Dendritic cell treated with granulocyte-macrophage colony-stimulating factor and Interleukin-4, amounts not matched to agents 40 ng/mL and 50 ng/mL, for 4 days (primary cell): Measurements from ENCODE around the gene ABCA12.

Experiments used
- H3K27ac Mint-ChIP-seq: one replicate; pipeline ENCODE4 v1.8.0; 2022; ENCODE audit warnings: mild to moderate bottlenecking, mixed read lengths
- H3K27me3 Mint-ChIP-seq: one replicate; pipeline ENCODE4 v1.8.0; 2022; ENCODE audit warnings: mild to moderate bottlenecking, mixed read lengths
- H3K36me3 Mint-ChIP-seq: one replicate; pipeline ENCODE4 v1.8.0; 2022; ENCODE audit warnings: low read depth, mixed read lengths
- H3K4me1 Mint-ChIP-seq: one replicate; pipeline ENCODE4 v1.8.0; 2022; ENCODE audit warnings: low read depth, mixed read lengths
- H3K4me3 Mint-ChIP-seq: one replicate; pipeline ENCODE4 v1.8.0; 2022; ENCODE audit warnings: mild to moderate bottlenecking, moderate library complexity, mixed read lengths
- H3K9me3 Mint-ChIP-seq: one replicate; pipeline ENCODE4 v1.8.0; 2022; ENCODE audit warnings: mixed read lengths
- intact Hi-C: fragments of 100-400 bp; cut with micrococcal nuclease; formaldehyde crosslinking; loops from one replicate; pipeline ENCODE4 v1.15.0; 2022

ABCA12 gene

DNA sequence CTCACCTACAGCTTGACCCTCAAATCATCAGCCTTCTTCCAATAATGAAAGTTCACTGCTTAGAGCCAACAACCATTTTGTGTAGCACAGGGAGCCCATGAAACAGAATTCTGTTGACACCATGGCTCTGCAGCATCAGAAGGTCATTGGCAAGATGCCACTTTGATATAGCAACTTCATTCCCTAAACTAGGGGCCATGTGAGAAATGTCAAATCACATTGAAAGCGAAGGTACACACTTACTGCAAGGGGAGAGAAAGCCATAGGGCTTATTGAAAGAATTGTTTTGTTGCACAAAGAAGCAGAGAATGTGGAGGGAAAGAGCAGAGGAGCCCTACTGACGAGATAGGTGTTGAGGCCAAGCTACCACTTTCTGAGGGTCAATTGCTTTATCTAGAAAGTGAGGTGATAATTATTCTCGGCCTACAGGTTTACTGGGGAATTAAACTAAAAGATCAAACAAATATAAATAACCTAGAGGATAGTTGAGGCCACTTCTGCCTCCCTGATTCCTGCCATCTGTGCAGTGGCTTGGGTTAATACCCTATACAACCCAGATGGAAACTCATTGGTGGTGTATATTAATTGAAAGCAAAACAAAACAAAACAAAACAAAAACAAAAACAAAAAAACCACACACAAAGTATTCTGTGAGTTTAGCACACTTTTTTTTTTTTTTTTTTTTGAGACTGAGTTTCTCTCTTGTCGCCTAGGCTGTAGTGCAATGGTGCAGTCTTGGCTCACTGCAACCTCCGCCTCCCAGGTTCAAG is 5.9 kb upstream of the ABCA12 start:
- H3K27me3 Mint-ChIP-seq = no peaks in the 10 kb centered on the region
- no peak overlapping the region for H3K4me3 Mint-ChIP-seq
- H3K4me1 Mint-ChIP-seq = no peaks in the 10 kb centered on the region
- intact Hi-C loops = no loop called here
- peaks cover 8% of the 10 kb centered on the region for H3K9me3 Mint-ChIP-seq
- H3K27ac Mint-ChIP-seq = no peak overlapping the region
- no peaks in the 10 kb centered on the region for H3K36me3 Mint-ChIP-seq

DNA sequence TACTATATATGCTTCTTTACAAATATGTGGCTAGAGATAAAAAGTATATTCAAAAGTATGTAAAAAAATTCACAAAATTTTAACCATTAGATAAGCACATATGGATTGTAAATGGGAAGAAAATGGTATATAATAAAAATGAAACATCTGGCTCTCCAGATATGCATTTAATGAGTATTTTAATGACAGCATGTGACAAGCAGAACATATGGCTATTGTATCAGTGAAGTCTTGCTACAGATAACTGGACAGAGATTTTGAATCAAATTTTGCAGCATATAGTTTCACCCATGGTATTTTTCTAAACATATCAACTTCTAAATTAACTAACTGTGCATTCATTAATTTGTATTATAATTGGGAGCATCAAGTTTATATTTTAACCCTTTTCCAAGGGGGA is 5.0 kb upstream of the ABCA12 start:
- Mint-ChIP-seq H3K36me3 (no peaks in the 10 kb centered on the region), H3K9me3 (peaks cover 8% of the 10 kb centered on the region), H3K4me3 (no peak overlapping the region), H3K27me3 (no peaks in the 10 kb centered on the region), H3K4me1 (no peaks in the 10 kb centered on the region), H3K27ac (no peak overlapping the region)
- intact Hi-C loops = no loop called here

DNA sequence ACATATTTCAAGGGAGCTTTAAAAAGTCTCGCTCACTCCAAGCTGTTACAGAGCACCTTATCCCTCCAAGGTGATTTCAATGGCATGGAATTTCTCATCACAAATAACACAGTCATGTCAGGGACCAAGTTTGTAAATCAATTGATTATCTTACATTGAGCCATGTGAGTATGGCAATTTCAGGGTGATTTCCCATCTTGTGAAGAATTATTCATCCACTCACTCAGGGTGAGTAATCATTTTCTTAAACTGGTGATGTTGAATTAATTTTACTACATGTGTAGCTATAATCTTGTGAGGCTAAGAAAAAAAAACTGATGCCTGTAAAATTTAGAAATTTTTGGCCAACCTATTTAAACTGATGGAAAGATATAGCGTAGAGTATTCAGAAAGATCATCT is 3.3 kb upstream of the ABCA12 start:
- intact Hi-C loops = no loop called here
- peaks cover 8% of the 10 kb centered on the region for H3K9me3 Mint-ChIP-seq
- no peak overlapping the region for H3K4me3 Mint-ChIP-seq
- no peaks in the 10 kb centered on the region for H3K36me3 Mint-ChIP-seq
- H3K27ac Mint-ChIP-seq = no peak overlapping the region
- no peaks in the 10 kb centered on the region for H3K27me3 Mint-ChIP-seq
- no peaks in the 10 kb centered on the region for H3K4me1 Mint-ChIP-seq

DNA sequence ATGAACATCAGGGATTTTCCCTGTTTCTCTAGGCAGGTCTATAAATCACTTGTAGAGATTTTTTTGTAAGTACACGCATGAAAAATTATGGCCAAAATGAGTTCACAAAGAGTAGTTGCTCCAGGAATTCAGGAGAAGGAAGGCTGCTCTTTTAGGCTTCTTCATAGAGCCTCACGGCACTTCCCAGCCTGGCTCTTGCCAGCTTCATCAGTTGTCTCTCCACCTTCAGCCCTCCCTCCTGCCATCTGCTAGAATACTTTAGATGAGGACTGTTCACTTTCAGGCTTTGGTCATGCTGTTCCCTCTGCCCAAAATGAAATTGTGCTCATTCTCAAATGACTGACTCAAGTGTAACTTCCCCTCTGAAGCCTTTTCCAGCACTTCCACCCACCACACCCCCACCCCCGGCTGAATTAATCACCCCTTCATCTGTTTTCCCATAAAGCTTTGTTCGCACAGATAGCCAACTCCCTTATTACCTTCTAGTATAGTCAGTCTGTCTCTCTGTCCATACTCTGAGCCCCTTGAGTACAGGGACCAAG is 1.8 kb upstream of the ABCA12 start:
- Mint-ChIP-seq H3K27ac (no peak overlapping the region), H3K9me3 (peaks cover 6% of the 10 kb centered on the region), H3K27me3 (no peaks in the 10 kb centered on the region), H3K4me3 (no peak overlapping the region), H3K36me3 (no peaks in the 10 kb centered on the region), H3K4me1 (no peaks in the 10 kb centered on the region)
- intact Hi-C loops = no loop called here

DNA sequence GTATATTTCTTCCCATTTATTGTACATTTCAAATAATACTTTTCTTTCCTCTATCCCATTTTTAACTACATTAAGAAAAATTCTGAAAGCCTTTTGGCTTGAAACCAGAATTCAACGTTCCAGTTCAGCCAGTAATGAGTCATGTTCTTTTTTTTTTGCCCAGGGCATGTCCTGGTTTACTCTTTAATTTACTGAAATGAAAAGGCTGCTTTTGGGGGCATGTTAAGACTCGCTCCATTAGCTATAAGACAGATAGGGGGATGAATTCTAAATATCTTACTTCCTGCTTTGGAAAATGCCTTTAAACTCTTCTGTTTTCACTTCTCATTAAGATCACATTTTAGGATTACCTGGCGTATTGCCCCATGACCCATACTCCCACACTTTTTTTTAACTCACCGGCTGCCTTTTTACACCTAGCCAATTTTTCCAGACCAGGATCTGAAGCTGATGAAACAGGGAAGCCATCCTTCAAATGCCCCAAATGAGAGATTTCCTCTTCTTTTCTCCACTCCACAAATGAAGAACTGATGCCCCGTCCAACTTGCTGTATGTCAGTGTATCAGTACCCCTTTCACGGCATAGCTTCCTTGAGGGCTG is 585 bp downstream of the ABCA12 start:
- Mint-ChIP-seq H3K9me3 (no peaks in the 10 kb centered on the region), H3K4me3 (no peak overlapping the region), H3K27ac (no peak overlapping the region), H3K36me3 (no peaks in the 10 kb centered on the region), H3K27me3 (no peaks in the 10 kb centered on the region), H3K4me1 (no peaks in the 10 kb centered on the region)
- intact Hi-C loops = no loop called here

DNA sequence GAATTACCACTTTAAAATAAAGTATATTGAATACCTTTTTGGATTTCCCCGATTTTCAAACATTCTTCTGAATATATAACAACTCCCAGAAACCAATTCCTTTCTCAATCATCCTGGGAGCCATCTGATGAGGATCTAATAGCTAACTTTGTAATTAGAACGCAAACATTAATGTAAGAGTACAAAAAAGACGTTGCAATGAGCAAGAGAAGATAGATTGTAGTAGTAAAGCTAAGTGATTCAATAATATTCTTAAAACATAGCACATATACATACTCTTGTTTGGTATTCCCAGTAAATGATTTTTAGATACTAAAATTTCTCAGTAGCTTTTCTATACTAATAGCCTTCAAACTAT is 1.1 kb downstream of the ABCA12 start:
- intact Hi-C loops = no loop called here
- no peak overlapping the region for H3K27ac Mint-ChIP-seq
- H3K4me3 Mint-ChIP-seq = no peak overlapping the region
- no peaks in the 10 kb centered on the region for H3K9me3 Mint-ChIP-seq
- no peaks in the 10 kb centered on the region for H3K4me1 Mint-ChIP-seq
- no peaks in the 10 kb centered on the region for H3K27me3 Mint-ChIP-seq
- no peaks in the 10 kb centered on the region for H3K36me3 Mint-ChIP-seq

DNA sequence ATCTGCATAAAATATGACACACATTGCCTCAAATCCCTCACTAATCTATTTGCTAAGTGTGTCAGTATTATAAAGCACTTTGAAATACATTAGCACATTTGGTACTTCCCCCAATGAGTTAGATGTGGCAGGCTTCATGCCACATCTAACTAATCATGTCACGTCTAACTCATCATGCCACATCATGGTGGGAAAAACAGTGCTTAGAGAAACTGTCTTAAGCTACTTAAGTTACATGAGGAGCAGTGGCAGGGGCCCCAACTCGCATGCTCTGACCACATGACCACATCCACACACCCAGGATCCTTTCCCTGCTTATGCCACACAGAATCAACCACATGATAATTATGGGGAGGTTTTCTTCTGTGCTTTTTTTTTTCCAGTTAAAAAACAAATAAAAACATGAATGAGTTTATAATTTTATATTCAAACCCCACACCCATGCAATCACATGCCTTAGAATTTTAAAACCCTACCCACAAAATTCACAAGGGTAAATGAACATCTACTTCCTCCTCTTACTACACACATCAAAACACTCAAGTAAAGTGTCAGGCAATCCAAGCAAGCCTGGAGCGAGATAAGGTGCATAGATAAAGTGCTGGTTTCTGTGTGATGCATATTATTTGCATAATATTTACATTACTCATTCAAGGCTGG is 1.6 kb downstream of the ABCA12 start:
- Mint-ChIP-seq H3K9me3 (no peaks in the 10 kb centered on the region), H3K4me1 (no peaks in the 10 kb centered on the region), H3K4me3 (no peak overlapping the region), H3K36me3 (no peaks in the 10 kb centered on the region), H3K27ac (no peak overlapping the region), H3K27me3 (no peaks in the 10 kb centered on the region)
- intact Hi-C loops = no loop called here

DNA sequence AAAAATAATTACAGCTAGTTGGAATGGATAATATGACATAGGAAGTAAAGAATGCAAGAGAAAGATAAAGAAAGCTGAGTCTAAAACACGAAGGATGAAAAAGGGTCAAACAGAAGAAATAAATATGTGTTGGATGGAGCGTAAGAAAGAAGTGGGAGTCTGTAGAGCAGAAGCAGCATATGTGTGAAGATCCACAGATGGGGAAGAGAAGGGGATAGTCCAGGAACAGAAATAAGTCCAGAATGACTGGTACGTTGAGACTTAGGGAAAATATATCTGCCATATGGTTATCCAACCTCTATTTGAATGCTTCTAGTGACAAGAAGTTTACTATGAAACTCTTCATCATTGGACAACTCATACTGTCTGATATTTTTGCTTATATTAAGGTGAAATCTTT is 18.0 kb downstream of the ABCA12 start:
- Mint-ChIP-seq H3K27me3 (no peaks in the 10 kb centered on the region), H3K27ac (no peak overlapping the region), H3K9me3 (peaks cover 25% of the 10 kb centered on the region), H3K36me3 (no peaks in the 10 kb centered on the region), H3K4me1 (no peaks in the 10 kb centered on the region), H3K4me3 (no peak overlapping the region)
- intact Hi-C loops = no loop called here

DNA sequence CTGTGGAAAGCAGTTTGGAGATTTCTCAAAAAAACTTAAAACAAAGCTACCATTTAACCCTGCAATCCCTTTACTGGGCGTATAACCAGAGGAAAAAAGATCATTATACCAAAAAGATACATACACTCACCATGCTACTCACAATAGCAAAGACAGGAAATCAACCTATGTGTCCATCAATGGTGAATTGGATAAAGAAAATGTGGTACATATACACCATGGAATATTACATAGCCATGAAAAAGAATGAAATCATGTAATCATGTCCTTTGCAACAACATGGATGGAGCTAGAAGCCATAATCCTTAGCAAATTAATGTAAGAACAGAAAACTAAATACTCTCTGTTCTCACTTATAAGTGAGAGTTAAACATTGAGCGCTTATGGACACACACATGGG is 18.6 kb downstream of the ABCA12 start:
- intact Hi-C loops = no loop called here
- Mint-ChIP-seq H3K27me3 (no peaks in the 10 kb centered on the region), H3K27ac (no peak overlapping the region), H3K4me1 (no peaks in the 10 kb centered on the region), H3K4me3 (no peak overlapping the region), H3K9me3 (peaks cover 24% of the 10 kb centered on the region), H3K36me3 (no peaks in the 10 kb centered on the region)

DNA sequence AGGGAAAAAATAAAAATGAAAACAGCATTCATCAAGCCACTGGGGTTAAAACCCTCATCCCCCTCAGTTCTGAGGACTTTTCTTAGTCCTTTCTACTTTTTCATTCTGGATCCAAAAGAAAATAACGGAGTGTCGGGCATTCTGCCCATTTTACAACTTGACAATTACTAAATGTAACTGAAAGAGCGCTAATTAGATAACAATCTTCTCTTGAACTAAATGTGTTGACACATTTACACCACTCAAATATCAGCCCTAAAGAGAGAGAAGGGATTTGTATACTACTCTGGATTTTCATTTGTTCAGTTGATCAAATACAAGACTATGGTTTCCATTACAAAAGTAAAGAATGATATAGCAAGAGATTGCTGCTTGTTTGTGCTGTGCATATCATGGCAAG is 27.5 kb downstream of the ABCA12 start:
- Mint-ChIP-seq H3K9me3 (no peaks in the 10 kb centered on the region), H3K36me3 (no peaks in the 10 kb centered on the region), H3K27ac (no peak overlapping the region), H3K4me3 (no peak overlapping the region), H3K27me3 (no peaks in the 10 kb centered on the region), H3K4me1 (no peaks in the 10 kb centered on the region)
- intact Hi-C loops = no loop called here

DNA sequence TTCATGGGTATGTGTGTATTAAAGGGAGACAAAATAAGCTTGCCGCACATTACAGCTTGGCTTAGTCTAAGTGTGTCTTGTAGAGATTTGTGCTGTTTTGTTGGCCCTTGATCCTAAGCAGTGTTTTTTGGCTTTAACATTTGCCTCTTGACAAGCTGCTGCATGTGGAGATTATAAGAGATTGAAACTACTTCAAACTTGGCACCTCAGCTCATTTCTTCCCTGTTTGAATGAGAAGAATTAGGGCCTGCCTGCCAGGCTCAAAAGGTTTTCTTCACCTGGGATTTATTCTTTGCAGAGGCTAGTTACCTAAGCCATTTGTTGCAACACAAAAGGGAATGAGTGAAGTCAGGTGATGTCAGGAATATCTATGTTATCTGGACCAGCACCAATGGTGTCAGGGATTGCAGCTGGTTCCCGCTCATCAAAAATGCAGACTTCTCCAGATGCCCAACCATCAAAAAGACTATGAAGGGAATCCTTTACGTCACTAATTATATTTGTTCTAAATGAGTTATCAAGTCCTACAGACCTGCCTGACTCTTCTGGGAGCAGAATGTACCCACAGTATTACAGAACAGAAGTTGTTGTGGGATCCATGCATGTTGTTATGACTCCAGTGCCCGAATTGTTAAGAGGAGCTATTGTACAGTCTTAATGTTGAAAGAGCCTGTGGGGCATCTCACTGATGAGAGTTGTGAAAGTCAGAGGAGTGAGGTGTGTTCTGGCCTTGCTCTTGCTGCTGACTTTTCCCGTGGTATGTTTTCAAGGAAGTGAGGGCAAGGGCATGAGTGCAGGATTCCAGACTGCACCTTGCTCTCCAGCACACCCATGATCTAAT is 31.0 kb downstream of the ABCA12 start:
- Mint-ChIP-seq H3K4me1 (no peaks in the 10 kb centered on the region), H3K27ac (no peak overlapping the region), H3K9me3 (no peaks in the 10 kb centered on the region), H3K36me3 (no peaks in the 10 kb centered on the region), H3K4me3 (no peak overlapping the region), H3K27me3 (no peaks in the 10 kb centered on the region)
- intact Hi-C loops = no loop called here

DNA sequence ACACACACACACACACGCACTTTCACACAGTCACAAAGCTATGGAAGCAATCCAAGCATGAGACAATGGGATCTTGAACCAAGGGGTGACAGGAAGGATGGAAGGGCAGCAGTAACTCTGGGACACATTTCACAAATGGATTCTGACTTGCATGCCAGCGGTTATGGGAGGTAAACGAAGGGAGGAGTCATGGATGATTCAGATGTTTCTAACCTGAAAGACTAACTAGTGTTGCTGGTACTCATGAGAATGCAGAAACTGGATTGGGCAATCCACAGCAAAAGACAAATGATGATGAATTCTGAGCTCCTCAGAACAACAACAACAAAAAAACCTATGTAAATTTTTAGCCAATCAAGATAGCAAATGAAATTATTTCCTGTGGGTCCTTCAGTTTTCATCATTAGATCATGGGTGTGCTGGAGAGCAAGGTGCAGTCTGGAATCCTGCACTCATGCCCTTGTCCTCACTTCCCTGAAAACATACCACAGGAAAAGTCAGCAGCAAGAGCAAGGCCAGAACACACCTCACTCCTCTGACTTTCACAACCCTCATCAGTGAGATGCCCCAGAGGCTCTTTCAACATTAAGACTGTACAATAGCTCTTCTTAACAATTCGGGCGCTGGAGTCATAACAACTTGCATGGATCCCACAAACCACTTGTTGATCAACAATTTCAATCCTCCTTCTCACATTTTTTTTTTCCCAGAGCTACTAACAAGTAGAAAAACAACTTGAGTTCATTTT is 32.6 kb downstream of the ABCA12 start:
- Mint-ChIP-seq H3K36me3 (no peaks in the 10 kb centered on the region), H3K27ac (no peak overlapping the region), H3K4me3 (no peak overlapping the region), H3K9me3 (no peaks in the 10 kb centered on the region), H3K27me3 (no peaks in the 10 kb centered on the region), H3K4me1 (no peaks in the 10 kb centered on the region)
- intact Hi-C loops = no loop called here

DNA sequence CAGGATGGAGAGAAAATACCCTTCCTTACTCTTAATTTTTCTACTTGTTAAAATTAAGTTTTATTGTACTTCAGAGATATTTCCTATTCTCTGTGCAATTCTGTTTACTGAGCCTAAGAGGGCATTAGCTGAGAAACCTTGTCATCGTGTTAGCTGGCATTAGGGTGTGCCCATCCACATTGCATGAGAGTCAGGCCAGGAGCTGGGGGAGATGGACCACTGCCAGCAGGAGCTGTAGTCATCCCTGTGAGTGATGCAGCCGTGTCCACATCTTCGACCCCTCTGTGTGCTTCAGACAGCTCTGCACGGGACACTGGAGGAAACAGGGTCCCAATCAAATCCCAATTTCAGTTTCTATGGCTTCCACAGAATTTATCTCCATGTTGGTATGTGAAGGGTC is 34.2 kb downstream of the ABCA12 start:
- Mint-ChIP-seq H3K27me3 (no peaks in the 10 kb centered on the region), H3K4me3 (no peak overlapping the region), H3K36me3 (no peaks in the 10 kb centered on the region), H3K27ac (no peak overlapping the region), H3K4me1 (no peaks in the 10 kb centered on the region), H3K9me3 (no peaks in the 10 kb centered on the region)
- intact Hi-C loops = no loop called here
